Activated gamma-delta T cell (primary cell): ENCODE results near the gene FGF14.

Experiments used
- DNase-seq: peaks from one replicate; lab custom pipeline; 2025; lab: John Stamatoyannopoulos, UW

The FGF14 gene

GRCh38 chr13:102310691-102311418 is 91.0 kb downstream of the FGF14 start:
- DNase-seq, result no peak

- no peak for DNase-seq
Measured at GRCh38 chr13:102309110-102309509, 92.7 kb downstream of the FGF14 start.

GRCh38 chr13:102302534-102302933 is 99.3 kb downstream of the FGF14 start:
- DNase-seq, result no peak

GRCh38 chr13:102300379-102300778 is 101.5 kb downstream of the FGF14 start:
- DNase-seq, result no peak

GRCh38 chr13:102299366-102299765 is 102.5 kb downstream of the FGF14 start:
- DNase-seq, result no peak

GRCh38 chr13:102298051-102298450 is 103.8 kb downstream of the FGF14 start:
- no peak for DNase-seq

- no peak for DNase-seq
Measured at GRCh38 chr13:102295316-102296048, 106.4 kb downstream of the FGF14 start.

GRCh38 chr13:102294407-102295018 is 107.3 kb downstream of the FGF14 start:
- DNase-seq, result no peak

GRCh38 chr13:102293723-102294122 is 108.1 kb downstream of the FGF14 start:
- DNase-seq, result no peak

GRCh38 chr13:102291587-102292218 is 110.1 kb downstream of the FGF14 start:
- DNase-seq, result no peak

GRCh38 chr13:102289606-102290005 is 112.2 kb downstream of the FGF14 start:
- no peak for DNase-seq

- no peak for DNase-seq
Measured at GRCh38 chr13:102286326-102286725, 115.5 kb downstream of the FGF14 start.

- DNase-seq, result no peak
Measured at GRCh38 chr13:102280366-102280765, 121.5 kb downstream of the FGF14 start.

GRCh38 chr13:102277286-102277685 is 124.6 kb downstream of the FGF14 start:
- DNase-seq, result no peak

- no peak for DNase-seq
Measured at GRCh38 chr13:102276404-102276803, 125.4 kb downstream of the FGF14 start.

GRCh38 chr13:102275969-102276368 is 125.9 kb downstream of the FGF14 start:
- no peak for DNase-seq

- DNase-seq, result no peak
Measured at GRCh38 chr13:102273111-102273510, 128.7 kb downstream of the FGF14 start.

GRCh38 chr13:102267191-102267590 is 134.7 kb downstream of the FGF14 start:
- DNase-seq, result no peak

- DNase-seq, result no peak
Measured at GRCh38 chr13:102261809-102262208, 140.0 kb downstream of the FGF14 start.

- DNase-seq, result no peak
Measured at GRCh38 chr13:102261316-102261715, 140.5 kb downstream of the FGF14 start.

- no peak for DNase-seq
Measured at GRCh38 chr13:102260256-102260655, 141.6 kb downstream of the FGF14 start.

- no peak for DNase-seq
Measured at GRCh38 chr13:102255409-102255808, 146.4 kb downstream of the FGF14 start.

GRCh38 chr13:102251817-102252216 is 150.0 kb downstream of the FGF14 start:
- no peak for DNase-seq
